NCI-H1417 treated with DMSO at 0.1 percent for 48 hours (cell line): ENCODE results near the gene ZNF282.

ENCODE experiments used
- DNase-seq: peaks from one replicate; lab custom pipeline; 2025; lab: John Stamatoyannopoulos, UW

Gene ZNF282

DNA sequence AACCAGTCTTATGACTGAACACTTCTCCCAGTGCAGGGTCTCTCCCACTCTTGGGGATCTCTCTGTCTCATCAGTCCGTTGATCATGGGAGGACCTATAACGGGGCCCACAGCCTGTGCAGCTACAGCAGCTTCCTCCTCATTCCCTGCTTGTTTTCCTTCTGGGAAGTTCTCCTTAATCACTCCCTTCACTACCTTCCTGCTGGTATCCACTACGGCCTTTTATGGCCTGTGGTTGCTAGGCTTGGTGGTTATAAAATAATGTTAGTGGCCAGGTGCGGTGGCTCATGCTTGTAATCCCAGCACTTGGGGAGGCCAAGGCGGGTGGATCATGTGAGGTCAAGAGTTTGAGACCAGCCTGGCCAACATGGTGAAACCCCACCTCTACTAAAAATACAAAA, 3.5 kb upstream of the ZNF282 start:
- DNase-seq = no peak

- no peak for DNase-seq
Measured at GRCh38 chr7:149194799-149195179, 557 bp upstream of the ZNF282 start.

DNA sequence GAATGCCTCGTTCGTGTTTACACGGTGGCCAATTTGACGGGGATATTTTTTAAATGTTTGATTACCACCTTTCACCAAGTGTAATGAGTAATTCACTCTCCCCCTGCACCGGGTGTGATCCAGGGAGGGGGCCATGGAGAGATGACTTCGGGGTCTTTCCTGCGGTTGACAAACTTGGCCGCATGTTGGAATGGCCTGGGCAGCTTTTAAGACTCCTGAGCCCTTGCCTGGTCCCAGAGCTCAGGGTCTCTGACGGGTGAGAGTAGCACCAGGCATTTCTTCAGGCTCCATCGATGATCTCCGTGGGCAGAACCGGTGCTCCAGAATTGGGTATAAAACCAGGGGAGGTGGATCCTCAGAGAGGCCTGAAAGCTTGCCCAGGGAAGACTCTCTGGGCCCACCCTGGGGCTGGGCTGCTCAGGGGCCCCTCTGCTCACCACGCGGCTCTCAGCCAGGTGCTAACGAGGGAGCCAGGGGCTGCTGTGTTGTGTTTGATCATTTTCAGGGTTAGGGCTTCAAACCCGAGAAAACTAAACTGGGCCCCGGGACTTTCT, 882 bp downstream of the ZNF282 start:
- DNase-seq = no peak

- no peak for DNase-seq
Measured at GRCh38 chr7:149196705-149197171, 1.4 kb downstream of the ZNF282 start.

GRCh38 chr7:149197675-149198074, 2.3 kb downstream of the ZNF282 start:
- no peak for DNase-seq

GRCh38 chr7:149198161-149198816, 2.9 kb downstream of the ZNF282 start:
- no peak for DNase-seq

GRCh38 chr7:149199234-149199995, 4.1 kb downstream of the ZNF282 start:
- DNase-seq = no peak

DNA sequence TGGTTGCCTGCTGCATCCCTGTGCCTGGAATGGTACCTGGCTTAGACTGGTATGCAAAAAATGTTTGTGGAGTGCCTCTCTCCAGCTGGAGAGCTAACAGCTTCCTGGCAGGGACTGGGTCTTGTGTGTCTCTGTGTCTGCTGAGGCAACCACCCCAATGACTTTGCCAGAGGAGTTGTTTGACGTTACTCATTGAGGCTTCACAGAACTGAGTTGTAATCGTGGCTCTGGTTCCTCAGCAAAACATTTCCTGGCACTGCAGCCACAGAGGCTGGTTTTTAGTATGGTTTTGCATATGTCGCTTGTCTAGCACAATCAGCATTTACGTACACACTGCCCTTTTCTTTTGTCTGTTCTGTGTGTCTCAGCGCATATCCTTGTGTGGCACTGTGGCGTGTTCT, 7.5 kb downstream of the ZNF282 start:
- no peak for DNase-seq

DNA sequence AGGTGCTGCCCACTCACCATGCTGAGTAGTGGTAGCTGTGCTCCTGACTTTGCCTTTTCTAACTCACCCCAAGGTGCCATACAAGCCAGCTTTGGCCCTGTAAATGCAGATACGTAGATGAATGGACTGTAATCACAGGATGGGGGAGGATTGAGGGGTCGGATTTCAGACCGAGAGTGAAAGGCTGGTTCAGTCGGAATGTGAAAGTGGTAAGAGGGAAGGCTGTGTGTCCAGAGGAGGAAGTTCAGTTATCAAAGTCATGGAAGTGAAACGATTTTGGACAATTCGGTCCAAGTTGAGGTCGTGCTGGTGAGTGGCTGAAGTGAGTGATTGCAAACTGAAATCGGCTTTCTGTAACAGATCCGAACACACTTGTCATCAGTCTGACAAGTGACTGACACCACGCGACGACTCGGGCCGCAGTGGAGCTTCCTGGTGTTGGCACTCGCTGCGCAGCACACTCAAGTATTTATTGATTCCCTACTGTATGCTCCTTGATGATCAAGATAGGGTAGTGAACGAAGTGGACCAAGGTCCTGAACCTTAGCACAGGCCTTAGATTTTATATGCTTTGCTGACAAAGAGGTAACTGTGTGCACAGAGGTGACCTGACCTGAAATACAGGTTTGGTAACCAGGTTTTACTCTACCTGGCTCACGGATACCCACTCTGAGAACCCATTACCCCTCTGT, 10.5 kb downstream of the ZNF282 start:
- no peak for DNase-seq

- no peak for DNase-seq
Measured at GRCh38 chr7:149207324-149208035, 12.1 kb downstream of the ZNF282 start.

DNA sequence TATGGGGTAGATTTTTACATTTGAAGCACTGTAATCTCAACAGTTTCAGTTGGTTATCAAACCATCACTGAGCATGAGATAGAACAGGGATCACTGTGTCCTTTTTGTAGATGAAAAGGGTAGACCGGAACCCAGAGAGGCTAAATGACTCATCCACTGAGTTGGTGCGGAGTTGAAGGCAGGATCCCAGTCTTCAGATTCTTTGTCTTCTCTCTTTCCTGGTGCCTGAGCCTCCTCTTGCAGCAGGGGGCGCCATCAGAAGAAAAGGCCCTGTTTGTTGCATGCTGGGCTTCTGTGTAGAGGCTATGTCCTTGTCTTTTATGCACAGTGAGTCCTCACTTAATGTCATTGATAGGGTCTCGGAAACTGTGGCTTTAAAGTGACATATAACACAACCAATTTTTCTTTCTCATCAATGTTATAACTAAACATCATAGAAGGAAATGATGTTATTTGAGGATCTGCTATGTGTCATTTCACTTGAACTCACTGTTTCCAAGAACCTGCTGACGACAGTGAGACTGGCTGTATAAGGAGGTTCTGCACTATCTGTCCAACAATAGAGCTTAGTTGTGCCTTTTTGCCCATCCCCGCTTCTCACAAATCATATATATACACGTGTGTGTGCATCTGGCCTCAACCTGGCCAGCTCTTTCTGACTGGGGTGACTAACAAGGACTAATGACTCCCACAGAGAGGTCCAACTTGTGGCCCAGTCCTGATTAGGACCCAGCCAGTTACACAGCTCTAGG, 14.3 kb downstream of the ZNF282 start:
- no peak for DNase-seq

GRCh38 chr7:149210551-149210950, 15.2 kb downstream of the ZNF282 start:
- no peak for DNase-seq

DNA sequence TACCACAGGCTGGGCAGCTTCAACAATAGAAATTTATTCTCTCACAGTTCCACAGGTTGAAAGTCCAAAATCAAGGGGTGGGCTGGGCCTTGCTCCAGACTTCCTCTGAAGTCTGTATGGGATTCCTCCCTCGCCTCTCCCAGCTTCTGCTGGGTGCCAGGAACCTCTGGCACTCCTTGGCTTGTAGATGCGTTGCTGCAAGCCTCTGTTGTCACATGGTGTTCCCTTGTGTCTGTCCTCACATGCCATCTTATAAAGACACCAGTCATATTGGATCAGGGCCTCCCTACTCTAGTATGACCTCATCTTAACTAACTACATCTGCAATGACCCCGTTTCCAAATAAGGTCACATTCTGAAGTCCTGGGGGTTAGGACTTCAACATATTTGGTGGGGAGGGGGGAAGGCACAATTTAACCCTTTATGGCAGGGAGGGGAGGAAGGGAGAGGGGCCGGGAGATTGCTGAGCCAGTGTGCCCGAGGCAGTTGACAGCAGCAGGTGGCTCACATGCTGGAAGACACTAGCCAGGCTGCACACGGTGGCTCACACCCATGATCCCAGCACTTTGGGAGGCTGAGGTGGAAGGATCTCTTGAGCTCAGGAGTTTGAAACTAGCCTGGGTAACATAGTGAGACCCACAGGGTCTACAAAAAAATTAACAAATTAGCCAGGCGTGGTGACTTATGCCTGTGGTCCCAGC, 18.8 kb downstream of the ZNF282 start:
- no peak for DNase-seq

- no peak for DNase-seq
Measured at GRCh38 chr7:149216402-149216801, 21.1 kb downstream of the ZNF282 start.

DNA sequence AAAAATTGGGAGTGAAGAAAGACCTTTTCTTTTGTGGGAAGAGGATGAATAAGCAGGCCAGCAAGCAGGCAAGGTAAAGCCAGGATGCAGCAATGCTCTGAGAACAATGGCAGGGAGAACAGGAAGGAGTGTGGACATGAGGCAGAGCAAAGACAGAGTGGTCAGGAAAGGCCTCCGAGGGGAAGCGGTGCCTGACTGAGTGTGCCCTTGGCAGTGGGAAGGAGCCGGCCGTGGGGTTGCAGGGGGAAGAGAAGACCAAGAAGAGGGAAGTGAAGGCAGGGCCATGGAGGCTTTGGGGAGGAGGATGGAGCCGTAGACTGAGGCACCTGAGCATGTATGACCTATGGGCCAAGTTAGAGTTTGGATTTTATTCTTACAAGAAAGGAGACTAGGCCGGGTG, 22.2 kb downstream of the ZNF282 start:
- no peak for DNase-seq

DNA sequence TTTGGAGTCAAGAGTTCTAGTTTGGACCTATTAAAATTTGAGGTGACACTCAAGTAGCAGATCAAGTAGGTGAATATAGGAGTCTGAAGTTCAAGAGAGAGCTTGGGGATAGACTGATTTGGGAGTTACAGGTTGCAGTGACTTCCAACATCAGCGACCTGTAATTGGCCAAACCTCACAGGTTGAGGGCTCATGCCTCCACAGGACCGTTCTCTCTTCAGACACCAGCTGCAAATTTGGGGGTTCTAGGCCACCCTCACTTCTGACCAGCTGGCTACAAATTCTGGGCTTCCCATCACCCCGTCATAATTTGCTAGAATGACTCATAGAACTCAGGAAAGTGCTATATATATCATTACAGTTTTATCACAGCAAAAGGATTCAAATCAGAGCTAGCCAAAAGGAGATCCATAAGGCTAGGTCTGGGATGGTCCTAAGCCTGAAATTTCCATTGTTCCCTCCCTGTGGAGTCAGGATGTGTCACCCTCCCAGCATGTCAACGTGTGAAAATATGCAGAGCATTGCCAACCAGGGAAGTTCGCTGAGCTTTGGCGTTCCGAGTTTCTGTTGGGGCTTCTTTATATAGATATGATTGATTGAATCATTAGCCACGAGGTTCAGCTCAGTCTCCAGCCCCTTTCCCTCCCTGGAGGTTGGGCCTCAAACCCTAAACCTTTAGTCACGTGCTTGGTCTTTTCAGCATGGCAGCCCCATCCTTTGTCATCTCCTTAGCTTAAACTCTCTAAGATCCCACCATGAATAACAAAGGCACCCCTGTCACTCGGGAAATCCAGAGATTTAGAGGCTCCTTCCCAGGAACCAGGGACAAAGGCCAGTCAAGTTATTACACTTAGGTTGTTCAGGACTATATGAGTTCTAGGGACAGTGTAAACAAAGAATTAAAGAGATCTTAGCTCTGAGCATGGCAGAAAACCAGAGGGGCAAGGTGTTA, 23.4 kb downstream of the ZNF282 start:
- DNase-seq = no peak

GRCh38 chr7:149220534-149220933, 25.2 kb downstream of the ZNF282 start:
- no peak for DNase-seq

GRCh38 chr7:149223176-149223575, 27.8 kb downstream of the ZNF282 start:
- DNase-seq = no peak

- no peak for DNase-seq
Measured at GRCh38 chr7:149223761-149224160, 28.4 kb downstream of the ZNF282 start.

- no peak for DNase-seq
Measured at GRCh38 chr7:149224352-149224751, 29.0 kb downstream of the ZNF282 start.
